ENCODE data around the gene PTBP1. TPM values are rescaled to one million over a fixed set of nuclear protein-coding genes. Genes with fewer than 3 reads are reported as not detected.

The PTBP1 gene
- total RNA-seq, 1 experiment from 2014 or later: 712 TPM

GRCh38 chr19:793806-794205 lies 3.4 kb upstream of the PTBP1 start:
- peak; percentile 30 for DNase-seq
- no peak overlapping the region for H2BK20ac ChIP-seq (ENCODE audit: low read depth, low read length, poor library complexity, severe bottlenecking)

More at GRCh38 chr19:793806-794205, 3.4 kb upstream of the PTBP1 start:
- TF ChIP-seq CTCF (conservative IDR thresholded peaks at IDR 0.05): no peak
- Histone ChIP-seq H3K4me1 (ENCODE audit: insufficient read depth, low read length) (no peaks in the 10 kb centered on the region; the same call in 1 of the 2 replicates), H4K5ac (ENCODE audit: insufficient read length, low read depth, low read length) (no peak overlapping the region), H3T11ph (ENCODE audit: low read length) (no peak overlapping the region), H3K14ac (ENCODE audit: insufficient read depth, low read length) (no peak overlapping the region), H3K27ac (ENCODE audit: insufficient read length, low read depth, low read length) (no peak overlapping the region), H2BK120ac (ENCODE audit: low read depth, low read length, poor library complexity, severe bottlenecking) (no peak overlapping the region), H3K79me2 (ENCODE audit: insufficient read depth, low read length) (peaks cover 7% of the 10 kb centered on the region), H3K9me3 (ENCODE audit: control insufficient read depth, low read depth, low read length) (no peaks in the 10 kb centered on the region), H3K4me2 (ENCODE audit: insufficient read depth, insufficient read length, low read length) (no peak overlapping the region), H2AFZ (ENCODE audit: low read length) (no peak overlapping the region), H3K9ac (ENCODE audit: extremely low read depth, insufficient read length, low read length) (no peak overlapping the region), H3K18ac (ENCODE audit: insufficient read length, low read depth, low read length) (no peak overlapping the region), H3K23me2 (ENCODE audit: insufficient read length, low read depth, low read length, poor library complexity, severe bottlenecking) (peaks cover 3% of the 10 kb centered on the region), H4K8ac (replicated peaks; ENCODE audit: insufficient read length, low read depth, low read length) (no peak overlapping the region), H4K91ac (ENCODE audit: insufficient read length, low read depth, low read length) (no peak overlapping the region), H3K4ac (ENCODE audit: low read depth, low read length) (no peak overlapping the region), H3K27me3 (ENCODE audit: insufficient read depth, low read length) (no peaks in the 10 kb centered on the region), H2BK15ac (ENCODE audit: low read depth, low read length) (no peak overlapping the region), H4K20me1 (ENCODE audit: control insufficient read depth, insufficient read depth, insufficient read length) (no peaks in the 10 kb centered on the region), H3K79me1 (ENCODE audit: insufficient read depth, low read depth, low read length, poor library complexity, severe bottlenecking) (no peaks in the 10 kb centered on the region), H3K56ac (ENCODE audit: insufficient read length, low read depth, low read length) (no peak overlapping the region), H2AK5ac (ENCODE audit: insufficient read length, low read length) (no peak overlapping the region), H3K23ac (ENCODE audit: insufficient read length, low read depth, low read length) (no peak overlapping the region), H2BK12ac (ENCODE audit: insufficient read length, low read depth, low read length) (no peak overlapping the region), H2BK5ac (ENCODE audit: insufficient read length, low read length) (no peak overlapping the region)
- Mint-ChIP-seq H3K4me3 (no peak overlapping the region), H3K27me3 (ENCODE audit: low read depth) (no peaks in the 10 kb centered on the region), H3K27ac (no peak overlapping the region; a peak in 1 of 7 replicates), H3K9me3 (no peaks in the 10 kb centered on the region; a peak in 1 of 5 replicates), H3K4me1 (peaks cover 23 to 31% of the 10 kb centered on the region in 2 experiments), H3K36me3 (ENCODE audit: insufficient read depth in 1 of 3, low read depth in 3 of 3) (peaks cover 3 to 5% (median 5%) of the 10 kb centered on the region in 3 experiments; a peak in 5 of 7 replicates)
- no CpG with 5 or more reads among the region's 12 CpGs for WGBS (ENCODE audit: extremely low coverage, insufficient read length, low lambda C conversion rate)

All from H9 (cell line).